Effector memory CD4-positive, alpha-beta T cell (primary cell): ENCODE data around the gene RASSF7.
A peak's percentile ranks its signal among the peaks of the same experiment; 100 is the strongest.

ENCODE experiments used
- DNase-seq, 3 donors: peaks; one replicate each; pipeline ENCODE4 v3.0.0-alpha.2; 2020
- H3K27ac ChIP-seq: 2 replicates; pipeline ENCODE4 v1.7.0; 2013; ENCODE audit warnings: mild to moderate bottlenecking, low read length, moderate library complexity; ENCODE audit not compliant: insufficient read depth, poor library complexity, severe bottlenecking
- H3K27me3 ChIP-seq: replicated peaks from 2 replicates; pipeline ENCODE4 v1.7.0; 2013; ENCODE audit warnings: mild to moderate bottlenecking, low read length; ENCODE audit not compliant: insufficient read depth, control insufficient read depth, poor library complexity, severe bottlenecking
- H3K36me3 ChIP-seq: 2 replicates; pipeline ENCODE4 v1.7.0; 2013; ENCODE audit warnings: mild to moderate bottlenecking, low read length, moderate library complexity; ENCODE audit not compliant: control insufficient read depth, insufficient read depth
- H3K4me1 ChIP-seq: 2 replicates; pipeline ENCODE4 v1.7.0; 2013; ENCODE audit warnings: low read length, mild to moderate bottlenecking; ENCODE audit not compliant: control insufficient read depth, insufficient read depth, poor library complexity, severe bottlenecking
- H3K4me3 ChIP-seq: 2 replicates; pipeline ENCODE4 v1.7.0; 2013; ENCODE audit warnings: low read length, low read depth, mild to moderate bottlenecking; ENCODE audit not compliant: insufficient read depth, poor library complexity, severe bottlenecking
- H3K9me3 ChIP-seq: 2 replicates; pipeline ENCODE4 v1.7.0; 2013; ENCODE audit warnings: mild to moderate bottlenecking, low read length, moderate library complexity; ENCODE audit not compliant: control insufficient read depth

Gene RASSF7

DNA sequence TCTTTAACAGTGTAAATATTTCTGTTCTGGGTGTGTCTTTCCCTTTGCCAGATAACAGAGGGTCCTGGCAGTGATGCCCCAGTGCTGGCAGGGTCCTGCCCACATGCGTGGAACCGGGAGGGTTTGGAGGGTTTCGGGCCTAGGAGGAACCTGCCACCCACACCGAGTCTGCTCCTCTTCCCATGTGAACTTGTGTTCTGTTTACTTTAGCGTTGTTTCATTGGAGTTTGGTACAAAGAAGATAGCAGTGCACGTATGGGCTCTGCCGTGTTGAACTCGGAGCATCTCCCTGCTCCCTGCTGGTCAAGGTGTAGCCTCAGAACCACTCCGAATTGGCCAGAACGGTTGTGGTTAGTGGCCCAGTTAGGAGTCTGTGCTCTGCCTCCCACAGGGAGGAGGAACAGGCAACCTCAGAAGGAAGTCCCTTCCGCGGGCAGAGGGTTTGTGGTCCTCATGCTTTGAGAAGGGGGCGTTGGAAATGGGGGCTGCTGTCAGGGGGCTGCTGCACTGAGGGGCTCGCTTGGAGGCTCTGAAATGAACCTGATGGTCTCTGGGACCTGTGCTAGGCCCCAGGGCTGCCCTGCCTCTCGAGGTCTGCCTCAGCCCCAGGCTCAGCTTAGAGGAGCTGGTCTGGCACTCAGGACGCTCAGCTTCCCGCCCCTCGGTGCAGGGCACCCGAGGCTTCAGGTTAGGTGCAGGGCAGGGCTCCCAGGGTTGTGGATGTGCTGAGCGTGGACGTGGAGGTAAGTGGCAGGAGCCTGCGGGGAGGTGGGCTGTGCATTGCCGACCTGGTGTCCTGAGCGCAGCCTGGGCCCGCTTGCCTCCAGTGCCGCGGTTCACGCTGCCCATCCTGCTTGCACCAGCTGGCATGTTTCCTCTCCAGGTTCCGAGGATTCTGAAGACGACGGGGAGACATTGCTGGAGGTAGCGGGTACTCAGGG lies 25.9 kb downstream of the RASSF7 start:
- no peaks in the 10 kb centered on the region for H3K9me3 ChIP-seq
- H3K36me3 ChIP-seq: peaks cover 63% of the 10 kb centered on the region
- DNase-seq: no peak
- H3K4me3 ChIP-seq: no peak overlapping the region
- no peaks in the 10 kb centered on the region for H3K27me3 ChIP-seq
- peaks cover 15% of the 10 kb centered on the region for H3K4me1 ChIP-seq
- H3K27ac ChIP-seq: peak overlapping the region; percentile 23

DNA sequence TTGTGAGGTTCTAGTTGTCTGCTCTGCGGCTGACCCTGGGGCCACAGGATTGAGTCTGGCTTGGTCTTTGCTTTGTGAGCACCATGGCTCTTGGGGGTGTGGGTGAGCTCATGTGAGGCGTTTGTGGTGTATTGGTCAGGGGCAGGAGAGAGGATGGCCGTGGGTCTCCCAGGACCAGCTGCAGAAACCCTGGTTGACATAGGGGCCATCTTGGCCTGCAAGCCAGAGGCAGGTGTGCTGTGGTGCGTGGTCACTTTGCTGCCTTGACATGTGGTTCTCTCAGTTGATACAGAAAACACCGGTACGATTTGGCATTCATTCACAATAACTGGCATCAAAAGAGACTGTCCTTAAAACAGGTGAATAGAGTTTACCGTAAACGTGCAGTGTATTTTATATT lies 26.8 kb downstream of the RASSF7 start:
- peaks cover 64% of the 10 kb centered on the region for H3K36me3 ChIP-seq
- no peaks in the 10 kb centered on the region for H3K27me3 ChIP-seq
- peak overlapping the region; percentile 67 for H3K27ac ChIP-seq
- H3K4me1 ChIP-seq: peaks cover 15% of the 10 kb centered on the region
- no peaks in the 10 kb centered on the region for H3K9me3 ChIP-seq
- no peak overlapping the region for H3K4me3 ChIP-seq
- DNase-seq: no peak

DNA sequence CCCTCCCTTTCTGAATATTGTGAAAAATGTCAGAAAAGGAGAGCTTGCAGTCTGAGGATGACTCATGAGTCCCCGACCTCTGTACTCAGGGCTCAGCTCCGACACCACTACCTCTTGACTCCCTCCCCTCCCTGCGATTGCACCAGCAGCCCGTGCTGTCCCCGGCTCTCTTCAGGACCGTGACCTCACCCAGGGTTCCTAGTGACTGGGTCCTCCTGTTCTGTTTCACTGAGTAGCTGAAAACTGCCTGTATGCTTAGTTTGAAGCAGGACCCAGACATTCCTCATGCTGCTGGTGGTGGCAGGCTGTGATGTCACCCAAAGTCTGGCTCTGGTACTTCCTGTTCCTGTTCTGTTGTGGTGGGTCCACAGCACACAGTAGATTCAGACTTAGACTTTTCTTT lies 27.2 kb downstream of the RASSF7 start:
- Histone ChIP-seq H3K9me3 (no peaks in the 10 kb centered on the region), H3K27ac (peak overlapping the region; percentile 67), H3K27me3 (no peaks in the 10 kb centered on the region), H3K4me3 (no peak overlapping the region), H3K36me3 (peaks cover 65% of the 10 kb centered on the region), H3K4me1 (peaks cover 15% of the 10 kb centered on the region)
- peak; percentile 50 to 76 (median 51) for DNase-seq

DNA sequence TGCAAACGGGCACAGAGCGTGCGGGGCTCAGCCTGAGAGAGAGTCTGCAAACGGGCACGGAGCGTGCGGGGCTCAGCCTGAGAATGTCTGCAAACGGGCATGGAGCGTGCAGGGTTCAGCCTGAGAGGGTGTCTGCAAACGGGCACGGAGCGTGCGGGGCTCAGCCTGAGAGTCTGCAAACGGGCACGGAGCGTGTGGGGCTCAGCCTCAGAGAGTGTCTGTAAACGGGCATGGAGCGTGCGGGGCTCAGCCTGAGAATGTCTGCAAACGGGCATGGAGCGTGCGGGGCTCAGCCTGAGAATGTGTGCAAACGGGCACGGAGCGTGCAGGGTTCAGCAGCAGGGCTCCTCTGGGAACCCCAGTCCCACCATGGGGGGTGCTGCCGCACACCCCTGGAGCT lies 29.0 kb downstream of the RASSF7 start:
- Histone ChIP-seq H3K4me1 (peaks cover 15% of the 10 kb centered on the region), H3K27ac (no peak overlapping the region), H3K36me3 (peaks cover 67% of the 10 kb centered on the region), H3K9me3 (no peaks in the 10 kb centered on the region), H3K27me3 (no peaks in the 10 kb centered on the region), H3K4me3 (no peak overlapping the region)
- no peak for DNase-seq

DNA sequence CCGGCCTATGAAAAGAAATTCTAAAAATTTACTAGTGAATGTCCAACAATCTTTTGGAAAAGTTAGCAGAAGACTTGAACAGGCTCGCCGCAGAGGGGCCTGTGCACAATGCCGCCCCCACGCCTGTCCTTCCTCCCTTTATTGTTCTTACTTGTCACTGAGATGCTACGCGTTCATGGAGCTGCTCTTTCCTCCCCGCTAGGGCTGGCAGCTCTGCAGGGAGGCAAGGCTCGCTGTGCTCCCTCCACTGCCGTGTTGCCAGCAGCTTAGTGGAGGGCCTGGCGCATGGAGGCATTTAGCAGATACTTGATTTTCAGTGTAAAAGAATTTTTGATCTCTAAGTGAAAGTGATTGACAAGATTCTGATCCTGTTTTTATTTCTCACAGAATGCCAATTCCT lies 30.2 kb downstream of the RASSF7 start:
- no peak overlapping the region for H3K4me3 ChIP-seq
- H3K9me3 ChIP-seq: no peaks in the 10 kb centered on the region
- no peak for DNase-seq
- H3K27ac ChIP-seq: no peak overlapping the region
- peaks cover 72% of the 10 kb centered on the region for H3K36me3 ChIP-seq
- H3K27me3 ChIP-seq: no peaks in the 10 kb centered on the region
- peaks cover 15% of the 10 kb centered on the region for H3K4me1 ChIP-seq

DNA sequence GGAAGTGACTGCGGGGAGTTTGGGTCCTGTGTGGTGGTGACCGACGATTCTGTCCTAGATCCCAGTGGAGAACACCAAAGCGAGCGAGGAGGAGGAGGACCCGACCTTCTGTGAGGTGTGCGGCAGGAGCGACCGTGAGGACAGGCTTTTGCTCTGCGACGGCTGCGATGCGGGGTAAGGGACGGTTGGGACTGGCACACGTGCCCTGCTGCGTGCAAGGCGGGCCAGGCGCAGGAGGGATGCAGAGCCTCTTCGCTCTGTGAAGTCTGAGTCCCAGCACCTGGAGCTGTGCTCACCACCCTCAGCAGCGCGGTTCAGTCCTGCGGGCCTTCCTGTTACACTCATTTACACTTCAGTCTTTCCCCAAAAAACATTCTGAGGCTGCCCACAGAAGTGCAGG lies 31.7 kb downstream of the RASSF7 start:
- H3K9me3 ChIP-seq: no peaks in the 10 kb centered on the region
- H3K4me3 ChIP-seq: no peak overlapping the region
- H3K4me1 ChIP-seq: peaks cover 5% of the 10 kb centered on the region
- peaks cover 72% of the 10 kb centered on the region for H3K36me3 ChIP-seq
- DNase-seq: no peak
- H3K27me3 ChIP-seq: no peaks in the 10 kb centered on the region
- no peak overlapping the region for H3K27ac ChIP-seq

DNA sequence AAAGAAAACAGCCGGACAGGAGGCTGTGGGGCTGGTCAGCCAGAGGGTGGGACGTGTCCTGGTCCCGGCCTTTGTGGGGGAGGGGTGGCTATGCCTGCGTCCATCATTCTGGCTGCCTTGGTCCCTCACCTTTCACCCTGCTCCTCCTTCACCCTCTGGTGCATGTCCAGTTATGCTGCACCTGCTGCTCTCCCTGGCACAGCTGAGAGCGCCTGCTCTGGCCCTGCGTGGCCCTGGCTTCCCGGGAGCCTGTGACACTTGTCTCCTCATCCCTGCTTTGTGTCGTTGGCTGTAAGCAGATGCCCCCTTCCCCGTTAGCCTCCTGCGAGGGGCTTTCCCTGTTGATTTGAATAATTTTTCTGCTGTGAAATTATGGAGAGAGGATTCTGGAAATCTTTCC lies 32.1 kb downstream of the RASSF7 start:
- Histone ChIP-seq H3K36me3 (peaks cover 75% of the 10 kb centered on the region), H3K4me1 (peaks cover 1% of the 10 kb centered on the region), H3K27ac (no peak overlapping the region), H3K4me3 (no peak overlapping the region), H3K27me3 (no peaks in the 10 kb centered on the region), H3K9me3 (no peaks in the 10 kb centered on the region)
- no peak for DNase-seq

DNA sequence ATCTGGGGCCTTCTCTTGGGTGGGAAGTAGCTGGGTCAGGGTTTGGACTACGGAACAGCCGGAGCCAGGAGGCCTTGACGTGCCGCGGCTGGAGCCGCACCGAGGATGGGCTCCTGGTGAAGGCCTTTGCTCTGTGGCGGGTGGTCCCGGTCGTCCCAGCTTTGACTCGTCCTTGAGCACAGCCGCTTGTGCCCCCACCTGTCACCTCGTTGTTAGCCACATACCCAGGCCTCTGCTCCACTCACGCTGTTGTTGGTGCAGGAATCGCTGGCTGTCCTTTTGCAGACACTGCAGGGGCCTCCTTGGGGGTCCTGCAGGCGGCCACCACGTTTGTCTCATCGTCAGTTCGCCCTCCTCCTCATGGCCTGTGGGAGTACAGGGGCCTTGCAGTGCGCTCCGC lies 32.6 kb downstream of the RASSF7 start:
- H3K9me3 ChIP-seq: no peaks in the 10 kb centered on the region
- H3K4me1 ChIP-seq: no peaks in the 10 kb centered on the region
- no peak overlapping the region for H3K27ac ChIP-seq
- no peak overlapping the region for H3K4me3 ChIP-seq
- H3K36me3 ChIP-seq: peaks cover 80% of the 10 kb centered on the region
- DNase-seq: no peak
- no peaks in the 10 kb centered on the region for H3K27me3 ChIP-seq

DNA sequence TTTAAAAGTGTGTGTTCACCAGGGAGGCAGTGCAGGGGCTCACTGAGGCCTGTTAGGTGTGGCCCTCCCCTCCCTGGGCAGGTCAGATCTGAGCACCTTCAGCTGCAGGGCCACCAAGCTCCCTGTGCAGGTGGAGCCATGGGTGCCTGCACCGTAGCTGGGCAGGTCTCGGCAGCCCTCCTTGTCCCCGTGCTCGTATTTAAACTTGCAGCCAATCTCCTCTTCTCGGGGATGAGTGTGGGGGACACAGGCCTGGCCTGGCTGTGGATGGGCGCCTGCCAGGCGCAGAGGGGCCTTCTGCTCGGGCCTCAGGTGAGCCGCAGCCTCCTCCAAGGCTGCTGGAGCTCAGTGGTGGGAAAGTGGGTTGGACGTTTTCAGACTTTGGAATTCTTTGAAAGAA lies 34.6 kb downstream of the RASSF7 start:
- peaks cover 77% of the 10 kb centered on the region for H3K36me3 ChIP-seq

DNA sequence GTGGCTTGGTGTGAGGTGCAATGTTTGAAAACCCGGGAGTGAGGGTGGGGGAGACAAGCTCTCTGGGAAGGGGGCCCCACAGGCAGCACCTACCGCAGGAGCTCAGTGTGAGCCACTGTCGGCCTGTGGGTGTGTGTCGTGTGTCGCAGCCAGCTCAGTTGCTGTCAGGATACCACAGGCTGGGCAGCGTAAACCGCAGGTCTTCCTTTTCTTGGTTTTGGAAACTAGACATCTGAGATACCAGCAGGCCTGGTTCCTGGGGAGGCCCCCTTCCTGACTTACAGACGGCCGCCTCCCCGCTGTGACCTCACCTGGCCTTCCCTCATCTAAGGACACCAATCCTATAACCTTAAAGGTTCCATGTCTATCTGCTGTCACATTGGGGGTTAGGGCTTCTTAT lies 35.6 kb downstream of the RASSF7 start:
- peak overlapping the region; percentile 21 for H3K27ac ChIP-seq
- H3K36me3 ChIP-seq: peaks cover 76% of the 10 kb centered on the region
- H3K4me3 ChIP-seq: no peak overlapping the region
- no peaks in the 10 kb centered on the region for H3K27me3 ChIP-seq
- H3K9me3 ChIP-seq: no peaks in the 10 kb centered on the region
- H3K4me1 ChIP-seq: no peaks in the 10 kb centered on the region
- no peak for DNase-seq

More for the DNA sequence above, 34.6 kb downstream of the RASSF7 start:
- DNase-seq: no peak
- Histone ChIP-seq H3K9me3 (no peaks in the 10 kb centered on the region), H3K27ac (no peak overlapping the region), H3K4me3 (no peak overlapping the region), H3K27me3 (no peaks in the 10 kb centered on the region), H3K4me1 (no peaks in the 10 kb centered on the region)
